Fibroblast of pulmonary artery (primary cell): ENCODE measurements around the gene COG2.

ENCODE experiments used
- DNase-seq: peaks from one replicate; pipeline ENCODE4 v3.0.0-alpha.2; 2010; ENCODE audit warnings: low read depth
- H3K4me3 ChIP-seq: replicated peaks from 2 replicates; pipeline ENCODE4 v1.5.1; 2011; ENCODE audit warnings: low read depth, mild to moderate bottlenecking, control low read depth, low read length, moderate library complexity
- TF ChIP-seq, protein P1 (sequence below): IDR thresholded peaks from 2 replicates; pipeline ENCODE4 v1.5.1; 2011; ENCODE audit warnings: mild to moderate bottlenecking, control low read depth, low read length, inconsistent platforms; ENCODE audit errors: missing control alignments

The COG2 gene, protein sequence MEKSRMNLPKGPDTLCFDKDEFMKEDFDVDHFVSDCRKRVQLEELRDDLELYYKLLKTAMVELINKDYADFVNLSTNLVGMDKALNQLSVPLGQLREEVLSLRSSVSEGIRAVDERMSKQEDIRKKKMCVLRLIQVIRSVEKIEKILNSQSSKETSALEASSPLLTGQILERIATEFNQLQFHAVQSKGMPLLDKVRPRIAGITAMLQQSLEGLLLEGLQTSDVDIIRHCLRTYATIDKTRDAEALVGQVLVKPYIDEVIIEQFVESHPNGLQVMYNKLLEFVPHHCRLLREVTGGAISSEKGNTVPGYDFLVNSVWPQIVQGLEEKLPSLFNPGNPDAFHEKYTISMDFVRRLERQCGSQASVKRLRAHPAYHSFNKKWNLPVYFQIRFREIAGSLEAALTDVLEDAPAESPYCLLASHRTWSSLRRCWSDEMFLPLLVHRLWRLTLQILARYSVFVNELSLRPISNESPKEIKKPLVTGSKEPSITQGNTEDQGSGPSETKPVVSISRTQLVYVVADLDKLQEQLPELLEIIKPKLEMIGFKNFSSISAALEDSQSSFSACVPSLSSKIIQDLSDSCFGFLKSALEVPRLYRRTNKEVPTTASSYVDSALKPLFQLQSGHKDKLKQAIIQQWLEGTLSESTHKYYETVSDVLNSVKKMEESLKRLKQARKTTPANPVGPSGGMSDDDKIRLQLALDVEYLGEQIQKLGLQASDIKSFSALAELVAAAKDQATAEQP

GRCh38 chr1:230642263-230642959, at the start of gene COG2:
Gene COG2 (plus strand): TSS chr1:230642481. CDS start chr1:230642607, 126 bp downstream.
- TF ChIP-seq, protein P1, sequence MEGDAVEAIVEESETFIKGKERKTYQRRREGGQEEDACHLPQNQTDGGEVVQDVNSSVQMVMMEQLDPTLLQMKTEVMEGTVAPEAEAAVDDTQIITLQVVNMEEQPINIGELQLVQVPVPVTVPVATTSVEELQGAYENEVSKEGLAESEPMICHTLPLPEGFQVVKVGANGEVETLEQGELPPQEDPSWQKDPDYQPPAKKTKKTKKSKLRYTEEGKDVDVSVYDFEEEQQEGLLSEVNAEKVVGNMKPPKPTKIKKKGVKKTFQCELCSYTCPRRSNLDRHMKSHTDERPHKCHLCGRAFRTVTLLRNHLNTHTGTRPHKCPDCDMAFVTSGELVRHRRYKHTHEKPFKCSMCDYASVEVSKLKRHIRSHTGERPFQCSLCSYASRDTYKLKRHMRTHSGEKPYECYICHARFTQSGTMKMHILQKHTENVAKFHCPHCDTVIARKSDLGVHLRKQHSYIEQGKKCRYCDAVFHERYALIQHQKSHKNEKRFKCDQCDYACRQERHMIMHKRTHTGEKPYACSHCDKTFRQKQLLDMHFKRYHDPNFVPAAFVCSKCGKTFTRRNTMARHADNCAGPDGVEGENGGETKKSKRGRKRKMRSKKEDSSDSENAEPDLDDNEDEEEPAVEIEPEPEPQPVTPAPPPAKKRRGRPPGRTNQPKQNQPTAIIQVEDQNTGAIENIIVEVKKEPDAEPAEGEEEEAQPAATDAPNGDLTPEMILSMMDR = peak; percentile 74
- peak; percentile 95 for DNase-seq
- H3K4me3 ChIP-seq = peak within 1 kb of the TSS; percentile 96

DNA sequence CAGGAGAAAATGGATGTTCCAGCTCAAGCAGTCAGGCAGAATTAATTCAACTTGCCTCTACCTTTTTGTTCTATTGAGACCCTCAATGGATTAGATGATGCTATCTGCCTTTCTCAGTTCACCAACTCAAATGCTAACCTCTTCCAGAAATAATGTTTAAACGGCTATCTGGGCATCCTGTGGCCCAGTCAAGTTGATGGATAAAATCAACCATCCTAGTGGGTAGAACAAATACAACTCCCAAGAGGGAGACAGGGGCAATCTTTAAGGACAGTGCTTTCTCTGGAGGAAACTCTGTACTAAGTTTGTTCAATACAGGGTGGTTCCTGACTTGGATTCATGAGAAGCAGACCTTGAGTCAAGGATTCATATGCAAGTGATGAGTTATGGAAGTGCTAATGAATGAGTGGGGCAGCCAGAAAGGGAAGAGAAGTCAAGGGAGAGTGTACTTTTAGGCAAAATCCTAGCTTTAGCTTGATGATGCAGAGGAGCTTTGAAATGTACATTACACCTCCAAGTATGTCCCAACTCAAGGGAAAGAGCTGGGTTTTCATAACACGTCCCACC, 49.4 kb upstream of the COG2 start:
- TF ChIP-seq, protein P1 = no peak
- H3K4me3 ChIP-seq = no peak overlapping the region
- no peak for DNase-seq

GRCh38 chr1:230594214-230594773, 48.0 kb upstream of the COG2 start:
- no peak overlapping the region for H3K4me3 ChIP-seq
- DNase-seq = no peak
- TF ChIP-seq, protein P1 = no peak

DNA sequence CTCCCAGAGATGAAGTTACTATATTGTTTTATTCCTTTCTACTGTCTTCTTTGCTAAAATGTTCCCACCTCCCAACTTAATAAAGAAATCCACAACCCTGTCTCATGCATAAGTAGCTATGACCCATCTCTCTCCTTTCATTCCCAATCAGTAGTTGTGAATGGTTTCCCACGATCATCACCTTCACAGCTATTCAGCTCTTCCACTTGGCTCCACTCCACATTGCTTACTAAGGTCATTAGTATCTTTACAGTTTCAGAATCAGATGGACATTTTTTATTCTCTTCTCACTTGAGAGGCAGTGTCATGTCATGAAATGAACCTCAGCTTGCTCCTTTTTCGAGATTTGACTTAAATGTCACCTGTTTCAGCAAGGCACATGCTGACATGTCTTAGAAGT, 47.1 kb upstream of the COG2 start:
- TF ChIP-seq, protein P1 = no peak
- H3K4me3 ChIP-seq = no peak overlapping the region
- DNase-seq = no peak

DNA sequence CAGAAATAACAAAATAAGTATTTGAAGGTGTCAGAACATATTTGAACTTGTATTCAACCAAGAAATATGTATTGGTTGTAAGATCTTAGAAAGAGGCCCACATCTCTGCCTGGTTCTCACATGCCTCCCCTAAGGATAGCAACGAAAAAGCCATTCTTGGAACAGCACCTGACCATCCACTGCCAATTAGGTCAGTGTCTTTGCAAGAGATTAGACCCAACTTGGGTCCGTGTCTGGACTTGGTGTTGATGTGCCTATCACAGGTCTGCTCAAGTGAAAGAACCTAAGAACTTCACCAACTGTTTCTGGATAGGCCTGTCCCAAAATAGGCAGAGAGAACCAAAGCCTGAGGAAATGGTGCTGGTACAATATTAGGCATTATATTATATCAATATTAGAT, 46.0 kb upstream of the COG2 start:
- TF ChIP-seq, protein P1 = no peak
- no peak for DNase-seq
- H3K4me3 ChIP-seq = no peak overlapping the region

DNA sequence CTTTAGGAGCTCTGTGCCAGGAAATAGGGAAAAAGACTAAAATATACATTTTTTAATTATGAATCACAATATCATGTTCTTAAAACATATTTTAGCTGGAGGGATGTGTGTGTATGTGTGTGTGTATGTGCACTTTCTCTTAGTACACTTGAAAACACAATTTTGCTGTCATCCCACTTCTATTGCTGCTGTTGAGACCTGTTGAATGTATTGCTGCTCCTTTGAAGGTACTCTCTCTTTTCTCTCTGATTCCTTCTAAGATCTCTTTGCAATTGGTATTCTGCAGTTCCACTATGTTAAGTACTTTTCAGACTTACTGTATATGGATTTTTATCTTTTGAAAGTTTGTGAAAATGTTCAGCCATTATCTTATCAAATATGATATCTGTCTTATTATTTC, 43.5 kb upstream of the COG2 start:
- no peak for DNase-seq
- H3K4me3 ChIP-seq = no peak overlapping the region
- TF ChIP-seq, protein P1 = no peak
